GM19025 (cell line): ENCODE measurements around the gene HOXD11.

Experiments
- ATAC-seq: cut with Tn5 transposase; IDR thresholded peaks from one replicate; pipeline ENCODE4 v1.9.1; 2021; ENCODE audit warnings: mild to moderate bottlenecking, low read depth, moderate library complexity; ENCODE audit not compliant: unreplicated experiment

HOXD11 gene

GRCh38 chr2:176158855-176159662 is 52.0 kb downstream of the HOXD11 start:
- no peak for ATAC-seq
